Mesenteric fat pad (tissue), 1 donor: Measurements from ENCODE around the gene NPHP4. TPM values are rescaled to one million over a fixed set of nuclear protein-coding genes. Genes with fewer than 3 reads are reported as not detected.

ENCODE experiments used
- DNase-seq: peaks from one replicate; pipeline ENCODE4 v3.0.0-alpha.2; 2020; ENCODE audit warnings: low spot score
- total RNA-seq: library from RNA; stranded (reverse); fragmentation: NEBNext Ultra II Directional; extraction: Animal tissue kit (Norgen Biotek cat#: 25700); gene quantifications from one replicate; pipeline ENCODE4 v1.2.1, GENCODE V29; 2021
- donor health status: DM: yes; HTN: yes; CAD: no.

NPHP4 gene
- total RNA-seq, 1 donor from 2014 or later, result 37.6 TPM

GRCh38 chr1:5914676-5915365 lies 77.4 kb downstream of the NPHP4 start:
- no peak for DNase-seq

- no peak for DNase-seq
These were observed 78.3 kb downstream of the NPHP4 start for GRCh38 chr1:5913876-5914275.

GRCh38 chr1:5913078-5913845 lies 79.0 kb downstream of the NPHP4 start:
- no peak for DNase-seq

GRCh38 chr1:5911871-5912271 lies 80.4 kb downstream of the NPHP4 start:
- no peak for DNase-seq

DNA sequence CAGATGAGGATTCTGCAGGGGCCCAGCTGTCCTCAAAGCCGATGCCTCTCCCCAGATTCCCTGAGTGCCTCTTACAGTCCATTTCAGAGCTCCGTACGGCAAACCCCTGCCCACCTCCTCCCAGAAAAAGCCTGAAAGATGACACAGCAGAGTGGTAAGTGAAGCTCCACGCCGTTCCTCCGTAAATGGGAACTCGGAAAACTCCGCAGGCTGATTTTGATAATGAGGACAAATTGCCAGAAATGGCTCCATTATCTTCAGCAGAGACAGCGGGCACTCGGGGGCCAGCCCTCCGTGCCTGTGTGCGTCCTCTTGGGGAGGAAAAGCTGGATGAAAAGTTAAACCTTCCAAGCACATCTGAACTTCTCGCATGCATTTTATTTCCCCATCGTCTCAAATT lies 81.1 kb downstream of the NPHP4 start:
- DNase-seq, result no peak

DNA sequence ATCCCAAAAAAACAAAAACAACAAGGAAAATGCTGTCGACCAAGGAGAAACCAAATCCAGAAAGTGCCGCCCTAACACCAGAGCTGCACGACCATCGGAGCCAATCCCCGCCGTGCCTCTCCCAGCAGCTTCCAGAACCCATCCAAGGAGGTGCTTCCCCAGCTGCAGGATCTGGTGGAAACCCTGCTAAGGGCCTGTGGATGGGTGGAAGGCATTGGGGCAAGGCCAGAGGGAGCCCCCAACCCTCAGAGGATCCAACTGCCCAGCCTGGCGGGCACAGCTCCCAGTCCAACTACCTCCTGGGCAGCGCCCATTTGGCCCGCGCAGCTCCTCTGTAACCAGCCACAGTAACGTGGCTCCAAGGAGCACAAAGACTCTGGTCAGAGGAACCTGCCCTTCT lies 81.6 kb downstream of the NPHP4 start:
- no peak for DNase-seq

DNA sequence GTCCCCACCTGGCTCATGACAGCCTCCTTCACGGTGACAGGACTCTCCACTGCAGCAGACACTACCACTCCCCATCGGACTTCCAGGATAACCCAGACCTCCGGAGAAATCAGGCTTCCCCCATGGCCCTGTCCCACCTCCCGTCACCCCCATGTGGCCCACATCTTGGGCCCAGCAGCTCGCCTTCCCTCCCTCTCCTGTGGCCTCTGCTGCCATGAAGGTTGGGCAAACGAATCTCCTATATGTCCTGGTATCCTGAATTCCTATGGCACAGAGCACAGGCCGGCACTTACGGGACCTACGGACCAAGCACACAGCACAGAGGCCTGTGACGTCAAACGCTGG lies 82.0 kb downstream of the NPHP4 start:
- no peak for DNase-seq

DNA sequence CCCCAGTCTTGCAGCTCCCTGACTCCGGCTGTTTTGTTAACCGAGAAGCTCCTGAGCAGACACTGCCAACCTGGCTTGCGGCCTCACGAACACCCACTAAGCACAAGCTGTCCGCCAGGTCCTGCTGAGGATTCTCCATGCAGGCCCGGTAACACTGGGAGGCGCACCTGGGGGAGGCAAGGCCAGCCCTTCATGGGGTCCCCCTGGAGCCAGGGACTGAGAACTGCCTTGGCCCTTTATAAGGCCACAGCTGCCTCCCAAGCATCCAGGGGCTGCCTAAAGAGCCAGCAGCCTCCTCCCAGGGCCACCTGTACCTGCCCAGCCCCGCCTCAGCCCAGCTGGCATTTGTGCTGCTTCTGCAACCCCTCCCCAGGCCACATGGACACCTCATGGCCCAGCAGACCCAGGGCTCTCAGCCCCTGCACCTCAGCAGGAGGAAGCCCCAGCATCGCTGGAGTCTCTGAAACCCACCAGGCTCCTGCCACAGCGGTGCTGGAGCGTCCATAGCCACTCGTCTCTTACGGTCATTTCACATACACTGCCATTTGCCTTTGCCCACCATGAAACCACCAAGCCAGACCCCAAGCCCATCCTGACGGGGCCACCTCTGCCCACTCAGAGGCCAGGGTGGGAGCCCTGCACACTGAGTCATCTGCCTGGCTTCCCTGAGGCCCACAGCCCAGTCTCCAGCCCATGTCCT lies 82.5 kb downstream of the NPHP4 start:
- no peak for DNase-seq

GRCh38 chr1:5908461-5909375 lies 83.5 kb downstream of the NPHP4 start:
- DNase-seq, result peak; percentile 85

- no peak for DNase-seq
These were observed 84.3 kb downstream of the NPHP4 start for GRCh38 chr1:5907966-5908365.

DNA sequence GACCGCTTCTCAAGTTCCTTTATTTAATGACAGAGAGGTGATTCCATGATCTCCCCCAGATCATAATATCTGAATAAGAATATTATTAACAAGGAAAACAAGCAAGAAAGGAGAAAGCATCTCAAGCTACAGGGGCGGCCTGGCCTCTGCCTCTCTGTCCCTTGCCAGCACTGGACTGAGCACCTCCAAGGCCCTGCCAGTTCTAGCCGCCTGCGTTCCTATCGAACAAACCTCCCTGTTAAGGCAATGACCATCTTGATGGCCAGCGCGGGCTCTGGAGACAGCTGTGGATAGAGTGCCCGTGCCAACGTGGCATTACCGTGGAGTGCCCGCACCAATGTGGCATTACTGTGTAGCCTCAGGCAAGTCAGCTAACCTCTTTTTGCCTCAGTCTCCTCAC lies 84.8 kb downstream of the NPHP4 start:
- DNase-seq, result no peak

GRCh38 chr1:5906966-5907365 lies 85.3 kb downstream of the NPHP4 start:
- DNase-seq, result peak; percentile 71

- DNase-seq, result no peak
These were observed 86.1 kb downstream of the NPHP4 start for GRCh38 chr1:5906116-5906515.

GRCh38 chr1:5905436-5905835 lies 86.8 kb downstream of the NPHP4 start:
- no peak for DNase-seq

GRCh38 chr1:5904551-5904950 lies 87.7 kb downstream of the NPHP4 start:
- DNase-seq, result no peak

- DNase-seq, result no peak
These were observed 88.5 kb downstream of the NPHP4 start for GRCh38 chr1:5903680-5904079.

DNA sequence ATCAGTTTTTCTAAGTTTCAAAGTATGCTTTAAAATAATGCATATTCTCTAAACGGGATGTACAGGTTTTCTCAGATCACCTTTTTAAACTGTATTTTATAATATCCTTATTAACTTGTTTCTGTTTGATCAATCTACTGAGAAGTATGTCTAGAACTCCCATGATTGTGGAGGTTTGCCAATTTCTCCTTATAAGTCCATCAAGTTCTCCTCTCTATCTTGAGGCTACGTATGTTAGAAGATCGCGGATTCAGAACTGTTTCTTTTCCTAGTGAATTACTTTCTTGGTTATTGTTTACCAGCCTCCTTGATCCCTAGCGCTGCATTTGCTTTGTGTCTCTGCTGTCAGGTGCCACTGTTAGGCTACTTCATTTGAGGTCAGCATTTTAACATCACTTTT lies 89.2 kb downstream of the NPHP4 start:
- DNase-seq, result no peak

DNA sequence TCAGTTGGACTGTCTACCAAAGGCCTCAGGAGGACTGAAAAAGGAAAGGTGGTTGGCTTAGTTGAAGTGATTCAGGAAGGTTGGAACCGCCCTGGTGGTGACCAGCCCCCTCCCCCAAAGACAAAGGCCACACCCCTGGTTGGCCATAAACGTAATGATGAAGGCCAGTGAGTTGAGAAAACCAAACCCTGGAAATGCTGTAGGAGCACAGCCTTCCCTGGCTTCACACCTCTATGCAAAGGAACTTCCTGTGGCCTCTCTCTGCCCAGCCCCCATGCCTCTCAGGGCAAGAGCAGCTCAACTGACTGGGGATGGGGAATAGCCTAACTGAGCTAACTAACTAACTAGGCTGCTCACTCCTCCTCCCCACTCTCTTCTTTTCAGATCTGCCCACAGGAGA lies 90.4 kb downstream of the NPHP4 start:
- peak; percentile 8 for DNase-seq

DNA sequence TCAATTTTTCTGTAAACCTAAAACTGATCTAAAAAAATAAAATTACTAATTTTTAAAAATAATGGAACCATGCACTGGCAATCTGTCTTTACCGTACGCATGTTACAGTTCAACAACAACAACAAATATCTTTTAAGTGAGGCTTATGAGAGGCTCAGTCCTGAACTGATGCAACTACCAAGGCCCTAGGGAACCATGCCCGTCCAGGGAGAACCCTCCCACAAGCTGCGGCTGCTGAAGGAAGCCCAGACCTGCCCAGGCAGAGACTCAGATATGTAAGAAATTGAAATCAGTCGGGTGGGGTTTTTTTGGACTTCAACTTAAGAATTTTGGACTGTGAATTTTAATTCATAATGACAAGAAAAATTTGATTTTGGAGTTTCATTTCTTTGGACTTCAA lies 91.1 kb downstream of the NPHP4 start:
- DNase-seq, result no peak

DNA sequence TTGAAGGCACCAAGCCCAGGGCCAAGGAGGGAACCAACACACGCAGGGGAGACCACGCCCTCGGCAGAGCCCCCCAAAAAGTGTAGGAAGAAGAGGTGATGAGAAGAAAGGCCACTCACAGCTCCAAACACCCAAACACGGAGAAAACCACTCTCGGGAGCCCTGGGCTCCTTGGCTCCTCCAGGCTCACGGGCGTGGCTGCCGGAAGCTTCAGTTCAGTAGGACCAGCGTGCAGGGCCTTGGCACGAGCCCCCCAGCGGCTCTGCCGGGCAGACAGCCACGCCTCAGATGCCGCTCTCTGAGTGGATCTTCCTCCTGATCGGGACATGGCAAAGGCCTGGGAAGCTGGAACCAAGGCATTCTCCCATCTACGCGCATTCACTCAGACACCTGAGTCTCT lies 94.0 kb downstream of the NPHP4 start:
- DNase-seq, result no peak
